Omental fat pad (tissue), 4 donors: ENCODE results near the gene SECISBP2. TPM values are rescaled to one million over a fixed set of nuclear protein-coding genes. Genes with fewer than 3 reads are reported as not detected.
"Not testable (repeated sequence)": the region's sequence is repeated elsewhere in the genome, so short reads cannot be mapped to it uniquely, and the experiment has no call there.

Source experiments
- ATAC-seq: fragments of 150-250 bp; one replicate; pipeline ENCODE4 v1.9.1; 2016; ENCODE audit warnings: mild to moderate bottlenecking, moderate library complexity; ENCODE audit not compliant: low FRiP score
- DNase-seq: peaks from one replicate; pipeline ENCODE4 v3.0.0-alpha.2; 2019; ENCODE audit warnings: low spot score
- CTCF ChIP-seq, 3 donors: fragments of 450-650 bp; IDR thresholded peaks; one replicate each; pipeline ENCODE4 v1.5.1; 2016 to 2017; ENCODE audit warnings: antibody characterized with exemption in 3 of 3, mild to moderate bottlenecking in 3 of 3, moderate library complexity in 2 of 3
- total RNA-seq, 4 donors: library from RNA; depleted of rRNA; stranded (reverse); fragments of >200 nt; gene quantifications; one replicate each; pipeline ENCODE4 v1.1.0, GENCODE V29; 2016

The SECISBP2 gene
- total RNA-seq, 4 donors from 2014 or later = 45.8 to 68.4 (median 54.2) TPM

DNA sequence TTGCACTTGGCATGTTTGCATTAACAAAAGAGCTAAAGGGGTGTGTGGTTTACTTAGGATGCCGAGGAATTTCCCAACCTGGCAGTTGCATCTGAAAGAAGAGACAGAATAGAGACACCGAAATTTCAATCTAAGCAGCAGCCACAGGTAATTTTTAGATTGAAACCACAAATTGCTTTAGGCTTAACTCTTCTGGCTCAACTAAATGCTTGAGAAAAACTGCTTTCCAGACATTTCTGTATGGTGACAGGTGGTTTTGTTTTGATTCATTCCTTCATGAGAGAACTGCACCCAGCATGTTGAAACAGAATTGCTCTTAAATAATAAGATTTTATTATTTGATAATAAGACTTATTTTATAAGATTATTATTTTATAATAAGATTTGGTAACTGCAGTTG lies 21.5 kb downstream of the SECISBP2 start:
- TF ChIP-seq CTCF (IDR thresholded peaks at IDR 0.05) = no peak
- no peak for ATAC-seq
- no peak for DNase-seq

DNA sequence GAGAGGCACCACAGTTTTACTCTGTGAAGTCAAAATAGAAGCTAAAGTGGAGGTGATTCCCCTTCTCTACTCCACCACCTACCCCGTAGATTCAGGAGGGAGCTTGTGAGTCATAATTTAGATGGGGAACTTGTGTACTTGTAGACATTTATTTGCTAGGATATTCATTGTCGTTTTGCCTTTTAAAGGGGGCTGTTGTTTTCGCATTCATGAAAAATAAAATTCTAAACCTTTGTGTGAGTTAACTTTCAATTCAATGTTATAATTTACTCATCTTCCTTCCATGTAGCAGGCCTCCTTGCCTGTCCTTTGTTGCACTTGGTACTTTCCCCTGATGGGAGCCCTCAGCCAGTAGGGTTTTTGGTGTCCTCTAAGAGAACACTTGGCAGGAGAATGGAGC lies 22.0 kb downstream of the SECISBP2 start:
- TF ChIP-seq CTCF (IDR thresholded peaks at IDR 0.05) = no peak
- DNase-seq (no peak), ATAC-seq (no peak)

GRCh38 chr9:89342213-89342612 lies 23.9 kb downstream of the SECISBP2 start:
- no peak for TF ChIP-seq CTCF (IDR thresholded peaks at IDR 0.05)

DNA sequence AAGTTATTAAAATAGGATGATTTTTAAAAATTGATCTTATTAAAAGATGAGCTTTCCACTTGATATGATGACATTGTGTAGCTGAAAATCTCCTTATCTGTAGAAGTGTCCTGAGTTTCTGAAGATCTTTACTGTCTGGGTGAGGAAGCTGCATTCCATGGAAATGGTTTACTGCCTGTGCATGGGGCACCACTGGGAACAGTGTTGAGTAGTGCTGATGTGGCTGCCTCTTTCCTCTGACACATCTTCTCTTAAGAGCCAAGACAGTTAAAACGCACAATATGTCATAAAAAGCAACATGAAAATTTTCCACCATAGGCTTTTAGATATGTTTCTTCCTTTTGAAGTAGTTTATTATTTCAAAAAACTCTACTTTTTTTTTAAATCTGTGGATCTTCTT lies 24.6 kb downstream of the SECISBP2 start:
- DNase-seq = no peak
- no peak for TF ChIP-seq CTCF (IDR thresholded peaks at IDR 0.05)
- ATAC-seq = no peak

More at GRCh38 chr9:89342213-89342612, 23.9 kb downstream of the SECISBP2 start:
- DNase-seq (no peak), ATAC-seq (no peak)

- not testable (repeated sequence) for DNase-seq, ATAC-seq
Observed at GRCh38 chr9:89343812-89344211, 25.5 kb downstream of the SECISBP2 start.

GRCh38 chr9:89345476-89345875 lies 27.2 kb downstream of the SECISBP2 start:
- no peak for DNase-seq

DNA sequence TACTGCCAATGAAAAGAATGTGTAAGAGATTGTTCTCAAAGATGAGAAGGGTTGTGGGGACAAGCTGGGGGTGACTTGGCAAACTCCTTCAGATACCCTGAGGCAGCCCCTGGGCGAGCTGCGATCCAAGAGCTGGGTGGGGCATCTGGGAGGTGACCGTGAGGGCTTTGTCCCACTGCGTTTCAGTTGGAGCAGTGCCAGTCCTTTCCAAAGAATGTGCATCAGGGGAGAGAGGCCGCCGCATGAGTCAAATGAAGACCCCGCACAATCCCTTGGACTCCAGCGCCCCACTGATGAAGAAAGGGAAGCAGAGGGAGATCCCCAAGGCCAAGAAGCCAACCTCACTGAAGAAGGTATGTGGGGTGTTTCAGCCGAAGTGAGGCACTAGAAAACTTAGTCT lies 28.4 kb downstream of the SECISBP2 start:
- no peak for ATAC-seq
- TF ChIP-seq CTCF (IDR thresholded peaks at IDR 0.05) = no peak
- DNase-seq = no peak

More at GRCh38 chr9:89345476-89345875, 27.2 kb downstream of the SECISBP2 start:
- no peak for ATAC-seq
- no peak for TF ChIP-seq CTCF (IDR thresholded peaks at IDR 0.05)

GRCh38 chr9:89347651-89348050 lies 29.4 kb downstream of the SECISBP2 start:
- DNase-seq = no peak
- no peak for ATAC-seq
- TF ChIP-seq CTCF (IDR thresholded peaks at IDR 0.05) = no peak
